ENCODE data around the gene HOXB4.

HOXB4 gene

GRCh38 chr17:48558057-48558830, 19.9 kb downstream of the HOXB4 start:
- DNase-seq: no peak

GRCh38 chr17:48556576-48557401, 21.4 kb downstream of the HOXB4 start:
- DNase-seq: no peak

GRCh38 chr17:48556229-48556575, 21.9 kb downstream of the HOXB4 start:
- no peak for DNase-seq

- peak; percentile 85 for DNase-seq
These were observed 22.6 kb downstream of the HOXB4 start for GRCh38 chr17:48555258-48556228.

GRCh38 chr17:48554412-48555257, 23.5 kb downstream of the HOXB4 start:
- peak; percentile 42 for DNase-seq

- DNase-seq: no peak
These were observed 24.3 kb downstream of the HOXB4 start for GRCh38 chr17:48553826-48554225.

GRCh38 chr17:48553190-48553547, 25.0 kb downstream of the HOXB4 start:
- DNase-seq: no peak

- DNase-seq: no peak
These were observed 25.5 kb downstream of the HOXB4 start for GRCh38 chr17:48552466-48553189.

- DNase-seq: no peak
These were observed 26.3 kb downstream of the HOXB4 start for GRCh38 chr17:48551596-48552465.

GRCh38 chr17:48551214-48551555, 27.0 kb downstream of the HOXB4 start:
- peak; percentile 58 for DNase-seq

- peak; percentile 58 for DNase-seq
These were observed 27.5 kb downstream of the HOXB4 start for GRCh38 chr17:48550502-48551213.

- peak; percentile 44 for DNase-seq
These were observed 28.1 kb downstream of the HOXB4 start for GRCh38 chr17:48549914-48550501.

- DNase-seq: no peak
These were observed 28.9 kb downstream of the HOXB4 start for GRCh38 chr17:48549281-48549630.

GRCh38 chr17:48548523-48549280, 29.4 kb downstream of the HOXB4 start:
- DNase-seq: peak; percentile 47

- DNase-seq: peak; percentile 65
These were observed 30.2 kb downstream of the HOXB4 start for GRCh38 chr17:48547808-48548522.

GRCh38 chr17:48546924-48547807, 31.0 kb downstream of the HOXB4 start:
- peak; percentile 72 for DNase-seq

Measured in NCI-H1105 treated with DMSO at 0.1 percent for 48 hours (cell line).